ENCODE data around the gene IPO9.

DNA sequence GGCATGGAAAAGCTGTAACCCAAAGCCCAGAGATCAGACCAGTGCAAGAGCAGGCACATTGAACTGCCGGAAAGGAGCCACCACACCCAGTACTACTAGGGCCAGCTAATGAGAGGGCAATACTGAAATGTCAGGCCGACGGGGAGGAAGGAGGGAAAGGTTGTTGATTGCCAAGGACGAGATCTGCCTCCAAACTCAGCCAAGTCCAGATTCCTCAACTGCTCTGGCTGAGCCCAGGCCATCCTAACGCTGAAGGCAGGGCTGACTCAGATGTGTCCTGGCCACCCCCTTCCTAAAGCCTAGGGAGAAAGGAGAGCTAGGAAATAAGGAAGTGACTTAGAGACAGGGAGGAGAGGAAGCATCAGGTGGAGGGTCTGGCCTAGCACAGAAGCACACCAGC, 42.1 kb upstream of the IPO9 start:
- TF ChIP-seq, protein P1, sequence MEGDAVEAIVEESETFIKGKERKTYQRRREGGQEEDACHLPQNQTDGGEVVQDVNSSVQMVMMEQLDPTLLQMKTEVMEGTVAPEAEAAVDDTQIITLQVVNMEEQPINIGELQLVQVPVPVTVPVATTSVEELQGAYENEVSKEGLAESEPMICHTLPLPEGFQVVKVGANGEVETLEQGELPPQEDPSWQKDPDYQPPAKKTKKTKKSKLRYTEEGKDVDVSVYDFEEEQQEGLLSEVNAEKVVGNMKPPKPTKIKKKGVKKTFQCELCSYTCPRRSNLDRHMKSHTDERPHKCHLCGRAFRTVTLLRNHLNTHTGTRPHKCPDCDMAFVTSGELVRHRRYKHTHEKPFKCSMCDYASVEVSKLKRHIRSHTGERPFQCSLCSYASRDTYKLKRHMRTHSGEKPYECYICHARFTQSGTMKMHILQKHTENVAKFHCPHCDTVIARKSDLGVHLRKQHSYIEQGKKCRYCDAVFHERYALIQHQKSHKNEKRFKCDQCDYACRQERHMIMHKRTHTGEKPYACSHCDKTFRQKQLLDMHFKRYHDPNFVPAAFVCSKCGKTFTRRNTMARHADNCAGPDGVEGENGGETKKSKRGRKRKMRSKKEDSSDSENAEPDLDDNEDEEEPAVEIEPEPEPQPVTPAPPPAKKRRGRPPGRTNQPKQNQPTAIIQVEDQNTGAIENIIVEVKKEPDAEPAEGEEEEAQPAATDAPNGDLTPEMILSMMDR (IDR thresholded peaks at IDR 0.05; ENCODE audit: poor library complexity): no peak
- TF ChIP-seq EZH2 (IDR thresholded peaks at IDR 0.05; ENCODE audit: borderline replicate concordance): no peak
- TF ChIP-seq EZH2phosphoT487 (IDR thresholded peaks at IDR 0.05; ENCODE audit: low read depth, severe bottlenecking, unreplicated experiment): no peak

Measured in hepatocyte (in vitro differentiated cells).